ENCODE results near the gene ARID5A. TPM values are rescaled to one million over a fixed set of nuclear protein-coding genes. Genes with fewer than 3 reads are reported as not detected.
A peak's percentile ranks its signal among the peaks of the same experiment; 100 is the strongest.

The ARID5A gene
- total RNA-seq, 1 experiment from 2014 or later, result 9.3 TPM

DNA sequence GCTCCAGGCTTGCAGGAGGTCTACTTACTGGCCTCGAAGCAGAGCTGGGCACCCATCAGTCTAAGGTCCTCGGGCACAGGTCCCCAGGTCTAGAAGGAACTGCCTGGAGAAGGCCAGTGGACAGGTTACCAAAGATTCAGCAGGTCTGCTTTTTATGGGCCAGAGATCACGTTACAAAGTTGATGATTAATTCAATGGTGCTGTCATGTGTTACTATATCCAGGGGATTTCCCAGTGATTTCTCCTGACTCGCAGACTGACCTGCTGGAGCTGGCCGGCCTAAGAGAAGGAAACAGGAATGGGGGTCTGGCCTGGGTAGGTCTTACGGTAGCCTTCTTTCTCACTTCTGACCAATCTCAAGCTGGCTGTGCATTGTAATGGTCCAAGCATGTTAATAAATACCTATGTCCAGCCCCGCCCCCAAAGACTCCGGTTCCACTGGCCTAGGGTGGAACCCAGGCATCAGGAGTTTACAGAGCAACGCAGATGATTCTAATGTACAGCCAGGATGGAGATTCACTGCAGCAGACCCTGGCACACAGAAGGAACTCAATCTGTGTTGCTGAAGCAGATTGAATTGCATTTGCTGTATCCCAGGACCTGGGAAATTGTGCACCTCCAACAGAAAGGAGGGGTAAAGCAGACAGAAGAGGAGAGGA, 31.2 kb upstream of the ARID5A start, which contains the start of gene NEURL3:
NEURL3 (minus strand) TSS at position 127 of the 659 bp plus-strand sequence; CDS start at position 56, 71 bp downstream.
- peak within 1 kb of the TSS; percentile 90 for H3K27ac Mint-ChIP-seq (ENCODE audit: unreplicated experiment)

DNA sequence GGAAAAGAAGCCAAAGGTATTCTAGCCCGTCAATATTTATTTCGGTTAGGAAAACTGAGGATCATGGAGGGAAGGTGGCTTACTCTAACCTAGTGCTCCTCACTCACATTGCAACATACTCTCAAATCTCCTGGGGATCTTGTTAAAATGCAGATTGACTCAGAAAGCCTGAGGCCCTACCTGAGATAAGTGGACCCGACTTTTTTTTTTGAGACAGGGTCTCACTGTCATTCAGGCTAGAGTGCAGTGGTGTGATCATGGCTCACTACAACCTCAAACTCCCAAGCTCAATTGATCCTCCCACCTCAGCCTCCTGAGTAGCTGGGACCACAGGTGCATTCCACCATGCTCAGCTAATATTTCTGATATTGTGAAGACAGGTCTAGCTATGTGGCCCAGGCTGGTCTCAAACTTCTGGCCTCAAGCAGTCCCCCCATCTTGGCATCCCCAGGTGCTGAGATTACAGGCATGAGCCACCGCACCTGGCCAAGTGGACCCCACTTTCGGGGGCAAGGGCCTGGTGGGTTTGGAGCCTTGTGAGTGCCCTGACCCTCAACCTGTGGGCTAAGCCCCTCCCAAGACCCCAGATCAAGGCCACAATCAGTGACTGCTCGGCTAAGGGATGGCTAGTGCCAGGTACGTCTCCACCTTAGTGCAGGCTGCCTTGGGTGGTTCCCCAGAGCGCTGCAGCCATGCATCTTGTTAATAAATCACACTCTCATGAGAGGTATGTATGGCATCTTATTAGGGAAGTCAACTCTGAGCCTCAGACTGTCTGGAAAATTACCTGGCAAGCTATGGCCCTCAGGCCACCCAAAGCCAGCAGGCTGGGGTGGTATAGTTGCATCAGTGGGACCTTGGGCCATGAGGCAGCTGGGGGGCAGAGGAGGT, 30.3 kb upstream of the ARID5A start:
- Mint-ChIP-seq H3K4me1 (ENCODE audit: low read depth, unreplicated experiment) (peaks cover 59% of the 10 kb centered on the region), H3K36me3 (ENCODE audit: insufficient read depth, unreplicated experiment) (peaks cover 22% of the 10 kb centered on the region), H3K4me3 (ENCODE audit: low read depth, unreplicated experiment) (peak overlapping the region; percentile 67), H3K27me3 (ENCODE audit: unreplicated experiment) (peaks cover 13% of the 10 kb centered on the region), H3K27ac (ENCODE audit: unreplicated experiment) (peak overlapping the region; percentile 90), H3K9me3 (ENCODE audit: low read depth, unreplicated experiment) (no peaks in the 10 kb centered on the region)
- DNase-seq, result peak; percentile 45
- intact Hi-C loops (cut with micrococcal nuclease; ENCODE audit: unreplicated experiment), result loop anchor here (5.0 kb wide), 2 partner anchors 164 to 514 kb away; partner anchors contain the start of gene ANKRD36C
- CTCF ChIA-PET, result interaction anchor here (0.9 to 8.6 kb wide), 4 partner anchors 13 to 97 kb away, joined by 3 to 101 read pairs (median 8); no protein-coding TSS in a partner anchor
- BruUV-seq (replicated peaks), result no TSS peak
- TF ChIP-seq, protein P1, sequence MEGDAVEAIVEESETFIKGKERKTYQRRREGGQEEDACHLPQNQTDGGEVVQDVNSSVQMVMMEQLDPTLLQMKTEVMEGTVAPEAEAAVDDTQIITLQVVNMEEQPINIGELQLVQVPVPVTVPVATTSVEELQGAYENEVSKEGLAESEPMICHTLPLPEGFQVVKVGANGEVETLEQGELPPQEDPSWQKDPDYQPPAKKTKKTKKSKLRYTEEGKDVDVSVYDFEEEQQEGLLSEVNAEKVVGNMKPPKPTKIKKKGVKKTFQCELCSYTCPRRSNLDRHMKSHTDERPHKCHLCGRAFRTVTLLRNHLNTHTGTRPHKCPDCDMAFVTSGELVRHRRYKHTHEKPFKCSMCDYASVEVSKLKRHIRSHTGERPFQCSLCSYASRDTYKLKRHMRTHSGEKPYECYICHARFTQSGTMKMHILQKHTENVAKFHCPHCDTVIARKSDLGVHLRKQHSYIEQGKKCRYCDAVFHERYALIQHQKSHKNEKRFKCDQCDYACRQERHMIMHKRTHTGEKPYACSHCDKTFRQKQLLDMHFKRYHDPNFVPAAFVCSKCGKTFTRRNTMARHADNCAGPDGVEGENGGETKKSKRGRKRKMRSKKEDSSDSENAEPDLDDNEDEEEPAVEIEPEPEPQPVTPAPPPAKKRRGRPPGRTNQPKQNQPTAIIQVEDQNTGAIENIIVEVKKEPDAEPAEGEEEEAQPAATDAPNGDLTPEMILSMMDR (IDR thresholded peaks at IDR 0.05; ENCODE audit: unreplicated experiment), result no peak

More for the DNA sequence above, 31.2 kb upstream of the ARID5A start, which contains the start of gene NEURL3:
- H3K36me3 Mint-ChIP-seq (ENCODE audit: insufficient read depth, unreplicated experiment), result peaks cover 29% of the 10 kb centered on the region
- peak within 1 kb of the TSS; percentile 67 for H3K4me3 Mint-ChIP-seq (ENCODE audit: low read depth, unreplicated experiment)
- no peaks in the 10 kb centered on the region for H3K9me3 Mint-ChIP-seq (ENCODE audit: low read depth, unreplicated experiment)
- CTCF ChIA-PET, result interaction anchor here (0.5 to 8.6 kb wide), 6 partner anchors 12 to 148 kb away, joined by 3 to 101 read pairs (median 6); no protein-coding TSS in a partner anchor
- intact Hi-C loops (cut with micrococcal nuclease; ENCODE audit: unreplicated experiment), result loop anchor here (5.0 kb wide), 2 partner anchors 163 to 513 kb away; partner anchors contain the start of gene ANKRD36C
- H3K4me1 Mint-ChIP-seq (ENCODE audit: low read depth, unreplicated experiment), result peaks cover 59% of the 10 kb centered on the region
- TF ChIP-seq, protein P1 (IDR thresholded peaks at IDR 0.05; ENCODE audit: unreplicated experiment), result no peak
- peaks cover 8% of the 10 kb centered on the region for H3K27me3 Mint-ChIP-seq (ENCODE audit: unreplicated experiment)
- no TSS peak for BruUV-seq (replicated peaks)
- peak; percentile 88 for DNase-seq

DNA sequence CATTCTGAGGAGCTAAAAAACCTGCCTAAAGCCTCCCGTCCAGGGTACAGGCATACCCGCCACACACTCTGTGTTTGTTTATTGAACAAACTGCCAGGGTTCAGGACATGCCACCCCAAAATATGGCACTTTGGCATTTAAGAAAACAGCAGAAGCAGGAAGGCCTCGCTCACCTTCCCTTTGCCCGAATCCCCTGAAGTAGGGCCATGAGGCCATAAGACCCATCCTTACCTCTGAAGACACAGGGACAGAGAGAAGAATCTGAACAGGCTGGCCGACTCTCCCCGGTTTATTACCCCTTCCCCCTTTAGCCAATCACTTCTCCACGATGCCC, 29.7 kb upstream of the ARID5A start:
- DNase-seq, result no peak
- CTCF ChIA-PET, result interaction anchor here (8.6 kb wide), 1 partner anchor 98 kb away, joined by 101 read pairs; no protein-coding TSS in a partner anchor
- Mint-ChIP-seq H3K4me3 (ENCODE audit: low read depth, unreplicated experiment) (peak overlapping the region; percentile 67), H3K27me3 (ENCODE audit: unreplicated experiment) (peaks cover 13% of the 10 kb centered on the region), H3K36me3 (ENCODE audit: insufficient read depth, unreplicated experiment) (peaks cover 20% of the 10 kb centered on the region), H3K9me3 (ENCODE audit: low read depth, unreplicated experiment) (no peaks in the 10 kb centered on the region), H3K4me1 (ENCODE audit: low read depth, unreplicated experiment) (peaks cover 56% of the 10 kb centered on the region), H3K27ac (ENCODE audit: unreplicated experiment) (peak overlapping the region; percentile 90)
- no TSS peak for BruUV-seq (replicated peaks)
- intact Hi-C loops (cut with micrococcal nuclease; ENCODE audit: unreplicated experiment), result loop anchor here (5.0 kb wide), 2 partner anchors 165 to 515 kb away; partner anchors contain the start of gene ANKRD36C
- TF ChIP-seq, protein P1 (IDR thresholded peaks at IDR 0.05; ENCODE audit: unreplicated experiment), result no peak

DNA sequence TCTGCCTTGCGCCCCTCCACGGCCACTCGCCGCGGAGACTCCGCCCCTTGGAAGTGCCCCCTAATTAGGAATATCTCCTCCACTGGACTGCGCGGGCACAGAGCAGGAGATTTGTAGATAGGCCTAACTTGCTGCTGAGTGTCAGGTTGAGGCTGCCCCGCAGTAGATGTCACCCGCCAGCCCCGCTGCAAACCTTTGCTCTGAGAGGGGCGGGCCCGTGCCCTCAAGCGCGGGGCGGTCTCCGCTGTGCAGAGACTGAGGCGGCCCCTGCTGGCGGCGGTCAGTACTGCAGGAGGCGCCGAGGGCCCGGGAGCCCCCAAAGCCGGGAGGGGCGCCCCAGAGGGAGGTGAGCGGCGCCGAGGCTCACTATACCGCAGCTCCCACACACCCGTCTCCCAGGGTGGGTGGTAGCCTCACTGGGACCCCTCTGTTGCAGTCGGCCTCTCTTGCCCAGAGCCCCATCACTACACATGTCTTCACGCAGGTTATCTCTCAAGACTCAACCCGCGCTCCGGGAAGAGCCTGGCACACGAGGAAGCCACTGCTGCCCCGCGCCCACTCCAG, 28.5 kb upstream of the ARID5A start:
- peaks cover 50% of the 10 kb centered on the region for H3K4me1 Mint-ChIP-seq (ENCODE audit: low read depth, unreplicated experiment)
- H3K9me3 Mint-ChIP-seq (ENCODE audit: low read depth, unreplicated experiment), result no peaks in the 10 kb centered on the region
- intact Hi-C loops (cut with micrococcal nuclease; ENCODE audit: unreplicated experiment), result loop anchor here (2.0 to 5.0 kb wide), 3 partner anchors 37 to 516 kb away; partner anchors contain the start of gene ANKRD36C
- peak overlapping the region; percentile 90 for H3K27ac Mint-ChIP-seq (ENCODE audit: unreplicated experiment)
- H3K36me3 Mint-ChIP-seq (ENCODE audit: insufficient read depth, unreplicated experiment), result peaks cover 20% of the 10 kb centered on the region
- BruUV-seq (replicated peaks), result no TSS peak
- H3K27me3 Mint-ChIP-seq (ENCODE audit: unreplicated experiment), result peaks cover 13% of the 10 kb centered on the region
- TF ChIP-seq, protein P1 (IDR thresholded peaks at IDR 0.05; ENCODE audit: unreplicated experiment), result peak; percentile 99
- peak; percentile 89 for DNase-seq
- peak overlapping the region; percentile 30 for H3K4me3 Mint-ChIP-seq (ENCODE audit: low read depth, unreplicated experiment)
- CTCF ChIA-PET, result interaction anchor here (1.1 to 8.6 kb wide), 3 partner anchors 15 to 99 kb away, joined by 3 to 101 read pairs (median 6); no protein-coding TSS in a partner anchor

Measured in Calu3 (cell line).